ENCODE measurements around the gene ZNF584.

The ZNF584 gene

DNA sequence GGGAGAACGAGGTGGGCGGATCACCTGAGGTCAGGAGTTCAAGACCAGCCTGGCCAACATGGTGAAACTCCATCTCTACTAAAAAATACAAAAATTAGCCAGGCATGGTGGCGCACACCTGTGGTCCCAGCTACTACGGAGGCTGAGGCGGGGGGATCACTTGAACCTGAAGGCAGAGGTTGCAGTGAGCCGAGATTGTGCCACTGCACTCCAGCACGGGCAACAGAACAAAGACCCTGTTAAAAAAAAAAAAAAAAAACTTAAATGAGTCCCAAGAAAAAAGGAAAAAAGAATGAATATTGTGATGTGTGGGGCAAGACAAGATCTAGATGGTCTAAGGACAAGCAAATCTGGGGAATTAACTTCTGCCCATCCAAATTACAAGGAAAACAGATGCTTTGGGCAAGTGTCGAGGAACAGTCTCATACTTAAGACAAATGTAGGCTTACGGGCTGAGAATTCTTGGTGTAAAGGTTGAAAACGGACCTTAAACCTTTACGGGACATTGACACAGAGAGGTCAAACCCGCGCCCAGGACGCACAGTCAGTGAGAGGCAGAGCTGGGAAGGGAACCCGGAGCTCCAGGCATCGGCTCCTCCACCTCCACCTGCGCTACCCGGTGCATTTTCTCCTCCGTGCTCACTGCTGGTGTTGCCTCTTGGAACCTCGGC lies 57.8 kb downstream of the ZNF584 start:
- no peak for DNase-seq (ENCODE audit: low spot score)

DNA sequence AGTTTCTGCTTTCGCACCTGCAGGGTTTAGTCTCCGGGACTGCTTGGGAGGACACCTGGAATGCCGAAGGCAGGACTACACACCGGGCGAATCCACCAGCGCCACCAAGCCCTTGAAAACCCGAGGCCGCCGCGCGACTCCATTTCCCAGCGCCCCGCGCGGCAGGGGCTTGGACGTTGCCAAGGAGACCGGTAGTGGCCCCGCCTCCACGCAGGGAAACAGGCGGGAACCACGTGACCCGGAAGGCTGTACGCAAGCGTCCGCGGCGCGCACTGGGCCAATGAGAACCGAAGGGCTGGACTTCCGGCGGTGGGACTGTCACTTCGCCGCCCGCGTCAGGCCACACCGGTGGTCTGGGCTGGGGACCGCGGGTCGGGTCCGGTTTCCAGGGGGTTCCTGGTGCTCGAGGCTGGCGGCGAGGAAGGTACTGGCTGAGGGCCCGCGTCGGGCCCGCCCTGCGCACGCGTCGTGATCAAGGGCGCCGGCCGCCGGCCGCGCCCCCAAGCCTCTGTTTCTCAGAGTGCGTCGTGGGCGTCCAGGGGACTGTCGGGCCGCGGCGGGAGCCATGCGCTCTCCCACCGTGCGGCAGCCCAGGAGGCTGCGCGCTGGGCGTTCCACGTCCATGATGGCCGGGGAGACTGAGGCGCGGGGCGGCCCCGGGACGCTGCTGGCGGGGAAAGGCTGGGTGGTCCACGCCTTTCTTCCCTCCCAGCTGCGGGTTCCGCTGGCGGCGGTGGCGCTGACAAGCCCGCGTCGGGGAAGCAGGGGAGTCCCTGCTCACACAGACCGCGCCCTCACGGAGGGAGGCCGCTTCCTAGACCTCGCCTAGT lies 58.5 kb downstream of the ZNF584 start, which contains the start of gene ZNF324:
Gene ZNF324 (plus strand): TSS at position 321 of the 830 bp plus-strand sequence. CDS start 2,106 bp downstream, outside the sequence.
- DNase-seq (ENCODE audit: low spot score), result peak; percentile 99

Measured in Ammon's horn (tissue), 1 donor.